T-helper 22 cell (primary cell): Measurements from ENCODE around the gene GNAT1.
"Not testable (repeated sequence)": the region's sequence is repeated elsewhere in the genome, so short reads cannot be mapped to it uniquely, and the experiment has no call there.

Source experiments
- DNase-seq: peaks from one replicate; pipeline ENCODE4 v3.0.0-alpha.2; 2020; ENCODE audit warnings: low read depth

Gene GNAT1

GRCh38 chr3:50242851-50243542, 51.6 kb downstream of the GNAT1 start:
- peak; percentile 43 for DNase-seq

DNA sequence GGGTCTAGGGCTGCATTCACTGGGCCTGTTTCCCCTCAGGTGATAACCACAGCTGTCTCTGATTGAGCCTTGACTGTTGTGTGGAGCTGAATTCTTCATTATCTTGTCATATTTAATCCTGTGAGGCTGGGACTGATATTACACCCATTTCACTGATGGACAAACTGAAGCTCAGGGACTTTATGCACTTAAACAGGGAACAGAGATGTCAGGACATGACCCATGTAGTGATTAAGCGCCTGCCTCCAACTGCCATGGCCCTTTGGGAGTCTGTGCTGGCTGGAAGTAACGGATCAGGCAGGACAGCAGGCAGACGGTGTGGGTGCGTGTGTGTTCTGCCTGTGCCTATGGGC, 52.1 kb downstream of the GNAT1 start:
- DNase-seq = no peak

GRCh38 chr3:50244813-50245212, 53.4 kb downstream of the GNAT1 start:
- DNase-seq = not testable (repeated sequence)

GRCh38 chr3:50245251-50245745, 53.9 kb downstream of the GNAT1 start:
- DNase-seq = no peak

DNA sequence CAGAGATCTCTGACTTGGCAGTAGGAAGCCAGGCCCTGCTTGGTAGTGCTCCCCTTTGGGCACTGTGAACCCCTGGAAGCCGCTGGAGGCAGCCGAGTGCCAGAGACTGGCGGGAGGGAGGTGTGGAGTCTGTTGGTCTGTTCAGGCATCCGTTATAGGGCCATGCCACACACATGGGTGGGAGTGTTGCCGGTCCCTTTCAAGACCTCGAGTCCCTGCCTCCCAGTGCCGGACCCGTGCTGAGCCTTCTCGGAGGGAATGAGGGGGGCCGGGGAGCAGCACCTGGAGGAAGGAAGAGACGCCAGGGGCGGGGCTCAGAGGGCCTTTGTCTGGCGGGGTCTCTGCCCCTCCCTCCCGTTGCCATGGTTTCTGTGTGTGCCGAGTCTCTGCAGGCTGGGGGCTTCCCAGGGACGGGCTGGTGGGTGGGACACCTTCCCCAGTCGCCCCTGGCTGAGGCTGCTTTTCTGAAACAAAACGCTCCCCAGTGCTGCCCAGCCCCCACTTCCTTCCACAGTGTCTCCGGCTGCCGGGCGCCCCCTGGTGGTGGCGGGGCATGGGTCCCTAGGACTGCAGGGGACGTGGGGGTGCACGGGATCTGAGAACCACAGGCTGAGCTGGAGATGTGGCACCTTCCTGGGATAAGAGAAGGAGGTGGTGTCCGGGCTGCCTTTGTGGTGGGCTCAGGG, 54.6 kb downstream of the GNAT1 start:
- peak; percentile 87 for DNase-seq

DNA sequence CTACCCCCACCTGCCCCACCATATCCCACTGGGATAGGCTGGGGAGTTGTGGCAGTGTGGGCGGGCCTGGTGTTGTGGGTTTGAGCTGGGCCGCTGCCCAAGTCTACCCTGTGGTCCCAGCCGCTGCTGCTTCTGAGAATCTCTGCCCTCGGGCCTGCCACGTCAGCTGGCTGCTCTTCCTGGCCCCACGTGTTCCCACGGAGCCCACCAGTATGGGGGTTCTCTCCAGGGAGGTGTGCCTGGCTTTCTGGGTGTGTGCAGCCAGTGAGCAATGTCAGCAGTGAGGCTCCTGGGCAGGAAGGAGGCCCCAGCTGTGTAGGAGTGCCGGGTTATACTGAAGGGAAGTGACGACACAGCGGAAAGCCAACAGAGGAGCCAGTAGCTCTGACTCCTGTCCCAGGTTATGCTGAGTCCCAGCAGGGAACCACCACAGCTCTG, 55.1 kb downstream of the GNAT1 start:
- DNase-seq = peak; percentile 76
